Measurements from ENCODE around the gene TESMIN.

The TESMIN gene

GRCh38 chr11:68680541-68681231 lies 70.6 kb downstream of the TESMIN start:
- DNase-seq, result no peak

GRCh38 chr11:68678031-68678441 lies 73.3 kb downstream of the TESMIN start:
- no peak for DNase-seq

GRCh38 chr11:68677432-68677831 lies 73.9 kb downstream of the TESMIN start:
- DNase-seq, result no peak

GRCh38 chr11:68674461-68674860 lies 76.9 kb downstream of the TESMIN start:
- no peak for DNase-seq

GRCh38 chr11:68673991-68674390 lies 77.3 kb downstream of the TESMIN start:
- no peak for DNase-seq

- no peak for DNase-seq
Measured at GRCh38 chr11:68673306-68673945, 77.9 kb downstream of the TESMIN start.

GRCh38 chr11:68670208-68670992 lies 80.9 kb downstream of the TESMIN start:
- DNase-seq, result no peak

- no peak for DNase-seq
Measured at GRCh38 chr11:68669301-68670090, 81.8 kb downstream of the TESMIN start.

- DNase-seq, result no peak
Measured at GRCh38 chr11:68667511-68668500, 83.5 kb downstream of the TESMIN start.

- no peak for DNase-seq
Measured at GRCh38 chr11:68666849-68667248, 84.5 kb downstream of the TESMIN start.

GRCh38 chr11:68665436-68665835 lies 85.9 kb downstream of the TESMIN start:
- no peak for DNase-seq

- DNase-seq, result no peak
Measured at GRCh38 chr11:68664906-68665305, 86.4 kb downstream of the TESMIN start.

GRCh38 chr11:68664141-68664540 lies 87.2 kb downstream of the TESMIN start:
- no peak for DNase-seq

- no peak for DNase-seq
Measured at GRCh38 chr11:68663482-68664010, 87.8 kb downstream of the TESMIN start.

GRCh38 chr11:68661697-68662603 lies 89.4 kb downstream of the TESMIN start:
- no peak for DNase-seq

- no peak for DNase-seq
Measured at GRCh38 chr11:68661014-68661413, 90.3 kb downstream of the TESMIN start.

GRCh38 chr11:68660066-68660810 lies 91.1 kb downstream of the TESMIN start:
- DNase-seq, result no peak

GRCh38 chr11:68659158-68659921 lies 92.0 kb downstream of the TESMIN start:
- DNase-seq, result no peak

- DNase-seq, result no peak
Measured at GRCh38 chr11:68658661-68659060, 92.7 kb downstream of the TESMIN start.
